Neural crest cell (in vitro differentiated cells): ENCODE data around the gene TMEM151A. TPM values are rescaled to one million over a fixed set of nuclear protein-coding genes. Genes with fewer than 3 reads are reported as not detected.

Experiments used
- DNase-seq: peaks from one replicate; pipeline ENCODE4 v3.0.0; 2021; ENCODE audit warnings: low read depth, mixed read lengths, low spot score
- H3K27ac Mint-ChIP-seq: one replicate; pipeline ENCODE4 v1.8.0; 2021; ENCODE audit warnings: mild to moderate bottlenecking, mixed read lengths; ENCODE audit not compliant: unreplicated experiment
- H3K27me3 Mint-ChIP-seq: 2 replicates; pipeline ENCODE4 v1.8.0; 2021; ENCODE audit warnings: low read depth, mild to moderate bottlenecking, mixed read lengths
- H3K36me3 Mint-ChIP-seq: 2 replicates; pipeline ENCODE4 v1.8.0; 2021; ENCODE audit warnings: low read depth, mild to moderate bottlenecking, mixed read lengths
- H3K4me1 Mint-ChIP-seq: 2 replicates; pipeline ENCODE4 v1.8.0; 2021; ENCODE audit warnings: mixed read lengths
- H3K4me3 Mint-ChIP-seq: one replicate; pipeline ENCODE4 v1.8.0; 2021; ENCODE audit warnings: mild to moderate bottlenecking, mixed read lengths
- H3K9me3 Mint-ChIP-seq: 2 replicates; pipeline ENCODE4 v1.8.0; 2021; ENCODE audit warnings: mixed read lengths
- CTCF ChIP-seq: fragments of 200-600 bp; sonication (generic); conservative IDR thresholded peaks from 2 replicates; pipeline ENCODE4 v1.5.0; 2021; ENCODE audit warnings: antibody characterized with exemption, mild to moderate bottlenecking
- long read RNA-seq: library from polyadenylated mRNA; unstranded; transcript quantifications from one replicate; pipeline ENCODE4 v2.0.0, GENCODE V29; 2020
- total RNA-seq: library from RNA; stranded (reverse); gene quantifications from 2 replicates; pipeline ENCODE4 v1.2.1, GENCODE V29; 2021

The TMEM151A gene
- total RNA-seq, result 0.57 and 1.0 TPM in 2 replicates
- long read RNA-seq, result 0 reads

- H3K27me3 Mint-ChIP-seq, result peaks cover 53% of the 10 kb centered on the region
Measured at GRCh38 chr11:66291706-66292542, at the start of gene TMEM151A. Gene TMEM151A (plus strand): TSS chr11:66291894. CDS start chr11:66292014, 120 bp downstream.

GRCh38 chr11:66242095-66242765 is 49.5 kb upstream of the TMEM151A start:
- H3K36me3 Mint-ChIP-seq, result no peaks in the 10 kb centered on the region
- TF ChIP-seq CTCF, result no peak
- no peaks in the 10 kb centered on the region for H3K4me1 Mint-ChIP-seq
- DNase-seq, result no peak
- H3K27ac Mint-ChIP-seq, result no peak overlapping the region
- H3K9me3 Mint-ChIP-seq, result no peaks in the 10 kb centered on the region
- H3K4me3 Mint-ChIP-seq, result no peak overlapping the region
- H3K27me3 Mint-ChIP-seq, result no peaks in the 10 kb centered on the region

More at GRCh38 chr11:66291706-66292542, at the start of gene TMEM151A:
- H3K27ac Mint-ChIP-seq, result no peak within 1 kb of the TSS
- H3K4me1 Mint-ChIP-seq, result peaks cover 33% of the 10 kb centered on the region
- H3K4me3 Mint-ChIP-seq, result peak within 1 kb of the TSS; percentile 90
- no peak for DNase-seq
- TF ChIP-seq CTCF, result no peak
- no peaks in the 10 kb centered on the region for H3K36me3 Mint-ChIP-seq
- no peaks in the 10 kb centered on the region for H3K9me3 Mint-ChIP-seq

- no peak for TF ChIP-seq CTCF
- no peak for DNase-seq
- no peak overlapping the region for H3K4me3 Mint-ChIP-seq
- no peaks in the 10 kb centered on the region for H3K36me3 Mint-ChIP-seq
- no peaks in the 10 kb centered on the region for H3K4me1 Mint-ChIP-seq
- peak overlapping the region; percentile 94 for H3K27ac Mint-ChIP-seq
- H3K27me3 Mint-ChIP-seq, result no peaks in the 10 kb centered on the region
- H3K9me3 Mint-ChIP-seq, result no peaks in the 10 kb centered on the region
Measured at GRCh38 chr11:66243782-66244535, 47.7 kb upstream of the TMEM151A start.

GRCh38 chr11:66247295-66247694 is 44.4 kb upstream of the TMEM151A start:
- H3K36me3 Mint-ChIP-seq, result no peaks in the 10 kb centered on the region
- H3K4me3 Mint-ChIP-seq, result no peak overlapping the region
- no peaks in the 10 kb centered on the region for H3K27me3 Mint-ChIP-seq
- no peak for TF ChIP-seq CTCF
- H3K9me3 Mint-ChIP-seq, result no peaks in the 10 kb centered on the region
- H3K4me1 Mint-ChIP-seq, result no peaks in the 10 kb centered on the region
- no peak for DNase-seq
- H3K27ac Mint-ChIP-seq, result no peak overlapping the region

- Mint-ChIP-seq H3K27ac (no peak overlapping the region), H3K9me3 (no peaks in the 10 kb centered on the region), H3K4me1 (no peaks in the 10 kb centered on the region), H3K27me3 (no peaks in the 10 kb centered on the region), H3K36me3 (no peaks in the 10 kb centered on the region), H3K4me3 (no peak overlapping the region)
- no peak for TF ChIP-seq CTCF
- no peak for DNase-seq
Measured at GRCh38 chr11:66247801-66248200, 43.9 kb upstream of the TMEM151A start.
